GM21717 (cell line): ENCODE results near the gene MROH2A.

Source experiments
- ATAC-seq: cut with Tn5 transposase; IDR thresholded peaks from one replicate; pipeline ENCODE4 v1.9.1; 2021; ENCODE audit warnings: mild to moderate bottlenecking, moderate library complexity; ENCODE audit not compliant: unreplicated experiment

MROH2A gene

GRCh38 chr2:233761040-233761769 lies 16.9 kb upstream of the MROH2A start:
- ATAC-seq: no peak

- ATAC-seq: no peak
These were observed 13.9 kb upstream of the MROH2A start for GRCh38 chr2:233764264-233764663.

- ATAC-seq: no peak
These were observed 13.4 kb upstream of the MROH2A start for GRCh38 chr2:233764761-233765160.

GRCh38 chr2:233766416-233766815 lies 11.7 kb upstream of the MROH2A start:
- no peak for ATAC-seq

GRCh38 chr2:233768076-233768475 lies 10.1 kb upstream of the MROH2A start:
- no peak for ATAC-seq

GRCh38 chr2:233769260-233769659 lies 8.9 kb upstream of the MROH2A start:
- ATAC-seq: no peak

GRCh38 chr2:233772153-233772552 lies 6.0 kb upstream of the MROH2A start:
- ATAC-seq: no peak

- no peak for ATAC-seq
These were observed 5.5 kb upstream of the MROH2A start for GRCh38 chr2:233772583-233772982.

GRCh38 chr2:233773854-233774253 lies 4.3 kb upstream of the MROH2A start:
- no peak for ATAC-seq

- no peak for ATAC-seq
These were observed 2.7 kb upstream of the MROH2A start for GRCh38 chr2:233775414-233775813.

GRCh38 chr2:233779722-233780121 lies 1.6 kb downstream of the MROH2A start:
- ATAC-seq: no peak

GRCh38 chr2:233780771-233781170 lies 2.6 kb downstream of the MROH2A start:
- no peak for ATAC-seq

GRCh38 chr2:233789554-233789953 lies 11.4 kb downstream of the MROH2A start:
- ATAC-seq: no peak

GRCh38 chr2:233791151-233791882 lies 13.2 kb downstream of the MROH2A start:
- no peak for ATAC-seq

- no peak for ATAC-seq
These were observed 13.8 kb downstream of the MROH2A start for GRCh38 chr2:233791883-233792329.

GRCh38 chr2:233792720-233793119 lies 14.6 kb downstream of the MROH2A start:
- no peak for ATAC-seq

GRCh38 chr2:233793465-233794127 lies 15.5 kb downstream of the MROH2A start:
- ATAC-seq: no peak

GRCh38 chr2:233794128-233794658 lies 16.1 kb downstream of the MROH2A start:
- no peak for ATAC-seq

- no peak for ATAC-seq
These were observed 17.6 kb downstream of the MROH2A start for GRCh38 chr2:233795735-233796171.

- ATAC-seq: no peak
These were observed 18.1 kb downstream of the MROH2A start for GRCh38 chr2:233796254-233796653.

GRCh38 chr2:233798335-233799086 lies 20.4 kb downstream of the MROH2A start:
- ATAC-seq: no peak
